Gastroesophageal sphincter (tissue), 3 donors: ENCODE data around the gene PDE1C.

Experiments used
- CTCF ChIP-seq, 4 experiments: fragments of 200-600 bp in 2 of 4; fragments of 450-650 bp in 2 of 4; sonication (generic) in 1 of 4; IDR thresholded peaks; one replicate each; pipeline ENCODE4 v1.5.1; 2017 to 2019; ENCODE audit warnings: antibody characterized with exemption in 4 of 4, mild to moderate bottlenecking in 2 of 4, moderate library complexity in 2 of 4
- POLR2AphosphoS5 ChIP-seq: sonication (generic); formaldehyde crosslinking; IDR thresholded peaks from one replicate; pipeline ENCODE4 v1.6.1; 2017; ENCODE audit warnings: antibody characterized with exemption

GRCh38 chr7:32047075-32047474 lies 23.1 kb downstream of the PDE1C start:
- TF ChIP-seq CTCF (IDR thresholded peaks at IDR 0.05), result no peak
- TF ChIP-seq POLR2AphosphoS5, result no peak
